ENCODE measurements around the gene OTUD6A. TPM values are rescaled to one million over a fixed set of nuclear protein-coding genes. Genes with fewer than 3 reads are reported as not detected.

OTUD6A gene
- total RNA-seq, 1 experiment from 2014 or later: not detected

DNA sequence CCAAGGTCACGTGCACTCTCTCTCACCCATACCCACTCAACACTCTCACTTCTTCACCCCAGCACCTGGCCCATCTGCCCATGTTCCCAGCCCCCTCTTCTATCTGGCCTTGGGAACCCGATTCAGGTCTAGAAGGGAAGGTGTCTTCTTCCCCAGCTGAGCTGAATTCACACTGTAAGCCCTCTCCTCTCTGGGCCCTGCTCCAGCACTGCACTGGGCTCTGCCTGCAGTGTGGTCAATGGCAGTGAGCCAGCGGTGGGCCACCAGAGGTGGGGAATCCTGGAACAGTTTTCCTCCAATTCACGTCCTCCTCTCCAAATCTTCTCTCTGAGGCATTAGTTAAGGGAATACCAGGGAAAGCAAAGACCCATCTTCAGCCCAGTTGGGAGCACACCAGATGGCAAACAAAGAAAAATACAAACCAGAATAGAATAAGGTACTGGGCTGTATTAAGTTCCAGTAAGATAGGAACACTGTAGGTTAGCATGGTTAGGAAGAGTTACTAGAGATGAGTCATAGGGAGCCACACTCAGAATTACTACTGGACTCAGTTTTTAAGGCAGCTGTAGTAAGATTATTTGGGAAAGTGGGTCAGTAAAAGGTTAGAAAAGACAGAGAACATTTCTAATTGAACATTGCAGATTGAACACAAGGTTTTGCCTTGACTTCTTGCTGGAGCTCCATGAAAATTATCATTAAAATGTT, 17.6 kb upstream of the OTUD6A start:
- no peak for TF ChIP-seq EGR1 (IDR thresholded peaks at IDR 0.05; ENCODE audit: low read depth)
- TF ChIP-seq, protein P1, sequence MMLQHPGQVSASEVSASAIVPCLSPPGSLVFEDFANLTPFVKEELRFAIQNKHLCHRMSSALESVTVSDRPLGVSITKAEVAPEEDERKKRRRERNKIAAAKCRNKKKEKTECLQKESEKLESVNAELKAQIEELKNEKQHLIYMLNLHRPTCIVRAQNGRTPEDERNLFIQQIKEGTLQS (IDR thresholded peaks at IDR 0.05): no peak
- TF ChIP-seq ZFX (IDR thresholded peaks at IDR 0.05): no peak
- TF ChIP-seq, protein P2, sequence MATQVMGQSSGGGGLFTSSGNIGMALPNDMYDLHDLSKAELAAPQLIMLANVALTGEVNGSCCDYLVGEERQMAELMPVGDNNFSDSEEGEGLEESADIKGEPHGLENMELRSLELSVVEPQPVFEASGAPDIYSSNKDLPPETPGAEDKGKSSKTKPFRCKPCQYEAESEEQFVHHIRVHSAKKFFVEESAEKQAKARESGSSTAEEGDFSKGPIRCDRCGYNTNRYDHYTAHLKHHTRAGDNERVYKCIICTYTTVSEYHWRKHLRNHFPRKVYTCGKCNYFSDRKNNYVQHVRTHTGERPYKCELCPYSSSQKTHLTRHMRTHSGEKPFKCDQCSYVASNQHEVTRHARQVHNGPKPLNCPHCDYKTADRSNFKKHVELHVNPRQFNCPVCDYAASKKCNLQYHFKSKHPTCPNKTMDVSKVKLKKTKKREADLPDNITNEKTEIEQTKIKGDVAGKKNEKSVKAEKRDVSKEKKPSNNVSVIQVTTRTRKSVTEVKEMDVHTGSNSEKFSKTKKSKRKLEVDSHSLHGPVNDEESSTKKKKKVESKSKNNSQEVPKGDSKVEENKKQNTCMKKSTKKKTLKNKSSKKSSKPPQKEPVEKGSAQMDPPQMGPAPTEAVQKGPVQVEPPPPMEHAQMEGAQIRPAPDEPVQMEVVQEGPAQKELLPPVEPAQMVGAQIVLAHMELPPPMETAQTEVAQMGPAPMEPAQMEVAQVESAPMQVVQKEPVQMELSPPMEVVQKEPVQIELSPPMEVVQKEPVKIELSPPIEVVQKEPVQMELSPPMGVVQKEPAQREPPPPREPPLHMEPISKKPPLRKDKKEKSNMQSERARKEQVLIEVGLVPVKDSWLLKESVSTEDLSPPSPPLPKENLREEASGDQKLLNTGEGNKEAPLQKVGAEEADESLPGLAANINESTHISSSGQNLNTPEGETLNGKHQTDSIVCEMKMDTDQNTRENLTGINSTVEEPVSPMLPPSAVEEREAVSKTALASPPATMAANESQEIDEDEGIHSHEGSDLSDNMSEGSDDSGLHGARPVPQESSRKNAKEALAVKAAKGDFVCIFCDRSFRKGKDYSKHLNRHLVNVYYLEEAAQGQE (IDR thresholded peaks at IDR 0.05; ENCODE audit: low read depth): no peak
- TF ChIP-seq EZH2 (IDR thresholded peaks at IDR 0.05): no peak
- TF ChIP-seq, protein P3, sequence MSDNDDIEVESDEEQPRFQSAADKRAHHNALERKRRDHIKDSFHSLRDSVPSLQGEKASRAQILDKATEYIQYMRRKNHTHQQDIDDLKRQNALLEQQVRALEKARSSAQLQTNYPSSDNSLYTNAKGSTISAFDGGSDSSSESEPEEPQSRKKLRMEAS (IDR thresholded peaks at IDR 0.05): no peak
- no peak for TF ChIP-seq YY1 (IDR thresholded peaks at IDR 0.05; ENCODE audit: extremely low read depth, insufficient replicate concordance, low read depth, low read length)
- no peak for TF ChIP-seq POLR2AphosphoS5 (IDR thresholded peaks at IDR 0.05; ENCODE audit: low read depth, low read length)
- TF ChIP-seq RAD21 (IDR thresholded peaks at IDR 0.05; ENCODE audit: low read depth): no peak
- no peak for TF ChIP-seq FOSL1 (IDR thresholded peaks at IDR 0.05; ENCODE audit: low read depth)
- TF ChIP-seq, protein P4, sequence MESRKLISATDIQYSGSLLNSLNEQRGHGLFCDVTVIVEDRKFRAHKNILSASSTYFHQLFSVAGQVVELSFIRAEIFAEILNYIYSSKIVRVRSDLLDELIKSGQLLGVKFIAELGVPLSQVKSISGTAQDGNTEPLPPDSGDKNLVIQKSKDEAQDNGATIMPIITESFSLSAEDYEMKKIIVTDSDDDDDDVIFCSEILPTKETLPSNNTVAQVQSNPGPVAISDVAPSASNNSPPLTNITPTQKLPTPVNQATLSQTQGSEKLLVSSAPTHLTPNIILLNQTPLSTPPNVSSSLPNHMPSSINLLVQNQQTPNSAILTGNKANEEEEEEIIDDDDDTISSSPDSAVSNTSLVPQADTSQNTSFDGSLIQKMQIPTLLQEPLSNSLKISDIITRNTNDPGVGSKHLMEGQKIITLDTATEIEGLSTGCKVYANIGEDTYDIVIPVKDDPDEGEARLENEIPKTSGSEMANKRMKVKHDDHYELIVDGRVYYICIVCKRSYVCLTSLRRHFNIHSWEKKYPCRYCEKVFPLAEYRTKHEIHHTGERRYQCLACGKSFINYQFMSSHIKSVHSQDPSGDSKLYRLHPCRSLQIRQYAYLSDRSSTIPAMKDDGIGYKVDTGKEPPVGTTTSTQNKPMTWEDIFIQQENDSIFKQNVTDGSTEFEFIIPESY (IDR thresholded peaks at IDR 0.05; ENCODE audit: extremely low read depth, insufficient replicate concordance, low read length): no peak
- TF ChIP-seq TCF7L2 (IDR thresholded peaks at IDR 0.05; ENCODE audit: borderline replicate concordance, extremely low read depth, insufficient read depth, insufficient read length): no peak
- TF ChIP-seq SP1 (IDR thresholded peaks at IDR 0.05; ENCODE audit: low read depth): no peak
- no peaks in the 10 kb centered on the region for H3K36me3 ChIP-seq (ENCODE audit: control insufficient read depth in 1 of 2, insufficient read depth in 2 of 2, low read length in 2 of 2)
- no peaks in the 10 kb centered on the region for H3K27me3 ChIP-seq (ENCODE audit: insufficient read depth, low read length)
- no peaks in the 10 kb centered on the region for H3K9me2 ChIP-seq (ENCODE audit: insufficient read depth)
- intact Hi-C loops (cut with micrococcal nuclease): no loop called here
- no TSS peak for BruUV-seq (replicated peaks)
- no peak overlapping the region for H3K4me2 ChIP-seq (ENCODE audit: low read length)
- POLR2A ChIA-PET: no interaction called here
- no peaks in the 10 kb centered on the region for H4K20me1 ChIP-seq (ENCODE audit: insufficient read depth)
- DNase-seq (ENCODE audit: low read depth, low spot score): no peak
- no peak overlapping the region for H3K4me3 ChIP-seq (replicated peaks in 1 of 2; ENCODE audit: low read depth in 1 of 2, low read length in 2 of 2)
- H2AFZ ChIP-seq (ENCODE audit: low read depth, low read length, poor library complexity, severe bottlenecking): no peak overlapping the region
- RAD21 ChIA-PET (ENCODE audit: low non-redundant PET in 1 of 2, low total read pairs in 2 of 2, uncharacterized antibody in 2 of 2, unreplicated experiment in 2 of 2): no interaction called here
- ATAC-seq: no peak
- no peak overlapping the region for H3K27ac ChIP-seq (ENCODE audit: low read depth, low read length)
- CTCF ChIA-PET: no interaction called here
- H3K9me3 ChIP-seq (ENCODE audit: control insufficient read depth in 1 of 2, insufficient read depth in 1 of 2, low read depth in 1 of 2, low read length in 2 of 2): no peaks in the 10 kb centered on the region
- no peak overlapping the region for H3K9ac ChIP-seq (ENCODE audit: low read length)
- no peaks in the 10 kb centered on the region for H3K79me2 ChIP-seq (ENCODE audit: insufficient read depth, low read length)
- peaks cover 0 to 6% of the 10 kb centered on the region in 2 experiments; a peak in 1 of 4 replicates for H3K4me1 ChIP-seq (ENCODE audit: control insufficient read depth in 1 of 2, insufficient read depth in 2 of 2, low read length in 2 of 2)

All from HCT116 (cell line).